WI38 (cell line): ENCODE results near the gene GCK.

Source experiments
- H3K4me3 ChIP-seq: 2 replicates; pipeline ENCODE4 v1.5.1; 2011; ENCODE audit warnings: low read depth, mild to moderate bottlenecking, control low read depth, low read length
- CTCF ChIP-seq: IDR thresholded peaks from 2 replicates; pipeline ENCODE4 v1.5.1; 2012; ENCODE audit warnings: low read depth, mild to moderate bottlenecking, control low read depth, low read length

GCK gene

GRCh38 chr7:44222074-44222473, 32.8 kb upstream of the GCK start:
- TF ChIP-seq CTCF = no peak

GRCh38 chr7:44221231-44221791, 32.1 kb upstream of the GCK start:
- no peak for TF ChIP-seq CTCF
- no peak overlapping the region for H3K4me3 ChIP-seq

More at GRCh38 chr7:44222074-44222473, 32.8 kb upstream of the GCK start:
- no peak overlapping the region for H3K4me3 ChIP-seq

GRCh38 chr7:44220358-44221112, 31.3 kb upstream of the GCK start:
- no peak overlapping the region for H3K4me3 ChIP-seq
- TF ChIP-seq CTCF = no peak

GRCh38 chr7:44220046-44220357, 30.8 kb upstream of the GCK start:
- no peak for TF ChIP-seq CTCF
- no peak overlapping the region for H3K4me3 ChIP-seq

GRCh38 chr7:44219371-44220045, 30.3 kb upstream of the GCK start:
- H3K4me3 ChIP-seq = no peak overlapping the region
- no peak for TF ChIP-seq CTCF

- no peak for TF ChIP-seq CTCF
These were observed 29.4 kb upstream of the GCK start for GRCh38 chr7:44218418-44219201.

More at GRCh38 chr7:44218418-44219201, 29.4 kb upstream of the GCK start:
- H3K4me3 ChIP-seq = no peak overlapping the region
